Endometrial microvascular endothelial cells (primary cell): ENCODE data around the gene DNAJC22. TPM values are rescaled to one million over a fixed set of nuclear protein-coding genes. Genes with fewer than 3 reads are reported as not detected.
"Not testable (repeated sequence)": the region's sequence is repeated elsewhere in the genome, so short reads cannot be mapped to it uniquely, and the experiment has no call there.

Source experiments
- in situ Hi-C: cut with HindIII; loops from 2 replicates; pipeline ENCODE4 v1.10.0; 2017; ENCODE audit warnings: low sequenced_read_pairs, low pct_unique_long_range_greater_than_20kb; ENCODE audit errors: inconsistent ontology term
- total RNA-seq: library from RNA; depleted of rRNA; stranded (reverse); fragments of >200 nt; gene quantifications from one replicate; pipeline ENCODE4 v1.2.3, GENCODE V29; 2015; ENCODE audit errors: inconsistent ontology term

Gene DNAJC22
- 1.1 TPM for total RNA-seq

- in situ Hi-C loops: no loop called here
Measured at GRCh38 chr12:49346659-49347310, at the start of gene DNAJC22. Gene DNAJC22, plus strand, starts transcription at chr12:49346888. Its CDS starts 1,985 bp downstream, at chr12:49348873.

GRCh38 chr12:49297695-49298060 lies 49.0 kb upstream of the DNAJC22 start:
- in situ Hi-C loops: no loop called here

- in situ Hi-C loops: no loop called here
Measured at GRCh38 chr12:49298160-49298559, 48.5 kb upstream of the DNAJC22 start.

- in situ Hi-C loops: no loop called here
Measured at GRCh38 chr12:49301760-49302159, 44.9 kb upstream of the DNAJC22 start.

GRCh38 chr12:49304161-49304560 lies 42.5 kb upstream of the DNAJC22 start:
- in situ Hi-C loops: no loop called here

- in situ Hi-C loops: no loop called here
Measured at GRCh38 chr12:49305762-49306510, 40.8 kb upstream of the DNAJC22 start.

GRCh38 chr12:49309386-49309785 lies 37.3 kb upstream of the DNAJC22 start:
- in situ Hi-C loops: no loop called here

- in situ Hi-C loops: not testable (repeated sequence)
Measured at GRCh38 chr12:49310451-49311000, 36.2 kb upstream of the DNAJC22 start.

- in situ Hi-C loops: no loop called here
Measured at GRCh38 chr12:49314811-49315210, 31.9 kb upstream of the DNAJC22 start.

- in situ Hi-C loops: not testable (repeated sequence)
Measured at GRCh38 chr12:49317118-49317517, 29.6 kb upstream of the DNAJC22 start.

- in situ Hi-C loops: not testable (repeated sequence)
Measured at GRCh38 chr12:49320411-49321103, 26.1 kb upstream of the DNAJC22 start.

GRCh38 chr12:49322367-49322707 lies 24.4 kb upstream of the DNAJC22 start:
- in situ Hi-C loops: no loop called here

- in situ Hi-C loops: no loop called here
Measured at GRCh38 chr12:49322708-49323523, 23.8 kb upstream of the DNAJC22 start, which contains the start of gene TROAP. Gene TROAP, plus strand, starts transcription at chr12:49323255. Its CDS starts 354 bp downstream, at chr12:49323609.

- in situ Hi-C loops: no loop called here
Measured at GRCh38 chr12:49323524-49324097, 23.1 kb upstream of the DNAJC22 start.

- in situ Hi-C loops: no loop called here
Measured at GRCh38 chr12:49325606-49326005, 21.1 kb upstream of the DNAJC22 start.

GRCh38 chr12:49327368-49327767 lies 19.3 kb upstream of the DNAJC22 start:
- in situ Hi-C loops: no loop called here

- in situ Hi-C loops: no loop called here
Measured at GRCh38 chr12:49327887-49328286, 18.8 kb upstream of the DNAJC22 start.

- in situ Hi-C loops: no loop called here
Measured at GRCh38 chr12:49328816-49329215, 17.9 kb upstream of the DNAJC22 start.
